HL-60 (cell line): ENCODE data around the gene RFX7.

Source experiments
- DNase-seq, 2 experiments: peaks; one replicate each; pipeline ENCODE4 v3.0.0-alpha.2; 2010 to 2020; ENCODE audit warnings: low read depth in 1 of 2, low spot score in 1 of 2
- H3K27ac ChIP-seq: fragments of 250-450 bp; sonication (Bioruptor Pico); replicated peaks from 2 replicates; pipeline ENCODE4 v1.5.1; 2020; ENCODE audit warnings: mild to moderate bottlenecking, moderate library complexity
- H3K27me3 ChIP-seq: fragments of 250-450 bp; sonication (Bioruptor Pico); 2 replicates; pipeline ENCODE4 v1.5.1; 2021; ENCODE audit warnings: mild to moderate bottlenecking, moderate library complexity; ENCODE audit not compliant: insufficient read depth, poor library complexity, severe bottlenecking
- H3K4me3 ChIP-seq: replicated peaks from 2 replicates; pipeline ENCODE4 v1.5.1; 2011; ENCODE audit warnings: mild to moderate bottlenecking, control low read depth, low read length; ENCODE audit not compliant: insufficient read depth
- CTCF ChIP-seq: IDR thresholded peaks from one replicate; pipeline ENCODE4 v1.5.1; 2011; ENCODE audit warnings: low read length, control low read depth, inconsistent platforms; ENCODE audit not compliant: insufficient read depth
- GABPA ChIP-seq: IDR thresholded peaks from 2 replicates; pipeline ENCODE4 v1.6.1; 2012; ENCODE audit warnings: low read depth
- POLR2AphosphoS5 ChIP-seq: IDR thresholded peaks from 2 replicates; pipeline ENCODE4 v1.6.1; 2012; ENCODE audit warnings: low read depth
- REST ChIP-seq: IDR thresholded peaks from 2 replicates; pipeline ENCODE4 v1.6.1; 2012; ENCODE audit warnings: low read depth; ENCODE audit not compliant: insufficient replicate concordance
- SPI1 ChIP-seq: IDR thresholded peaks from 2 replicates; pipeline ENCODE4 v1.6.1; 2012; ENCODE audit warnings: low read depth, mild to moderate bottlenecking, borderline replicate concordance

RFX7 gene

GRCh38 chr15:56077081-56077480, 166.6 kb downstream of the RFX7 start:
- Histone ChIP-seq H3K27ac (no peak overlapping the region), H3K4me3 (no peak overlapping the region), H3K27me3 (no peaks in the 10 kb centered on the region)
- no peak for DNase-seq
- TF ChIP-seq POLR2AphosphoS5: no peak
- no peak for TF ChIP-seq GABPA
- TF ChIP-seq CTCF: no peak
- TF ChIP-seq SPI1: no peak
- TF ChIP-seq REST: no peak

GRCh38 chr15:56076640-56077039, 167.0 kb downstream of the RFX7 start:
- no peaks in the 10 kb centered on the region for H3K27me3 ChIP-seq
- TF ChIP-seq CTCF (no peak), SPI1 (no peak), REST (no peak), GABPA (no peak), POLR2AphosphoS5 (no peak)
- no peak overlapping the region for H3K4me3 ChIP-seq
- DNase-seq: no peak
- H3K27ac ChIP-seq: no peak overlapping the region

- Histone ChIP-seq H3K27me3 (no peaks in the 10 kb centered on the region), H3K4me3 (no peak overlapping the region), H3K27ac (no peak overlapping the region)
- no peak for DNase-seq
- no peak for TF ChIP-seq SPI1
- TF ChIP-seq POLR2AphosphoS5: no peak
- no peak for TF ChIP-seq CTCF
- TF ChIP-seq GABPA: no peak
- no peak for TF ChIP-seq REST
Measured at GRCh38 chr15:56074481-56075265, 169.0 kb downstream of the RFX7 start.
